GM12892 (cell line): Measurements from ENCODE around the gene VPS50.

ENCODE experiments used
- POLR2A ChIP-seq: IDR thresholded peaks from 2 replicates; pipeline ENCODE4 v1.6.1; 2011; ENCODE audit warnings: low read depth, low read length, control low read depth
- POLR2AphosphoS5 ChIP-seq: IDR thresholded peaks from 2 replicates; pipeline ENCODE4 v1.6.1; 2011; ENCODE audit warnings: low read depth, low read length, control low read depth
- TAF1 ChIP-seq: IDR thresholded peaks from 2 replicates; pipeline ENCODE4 v1.6.1; 2011; ENCODE audit warnings: low read depth, mild to moderate bottlenecking, control low read depth, low read length, borderline replicate concordance

GRCh38 chr7:93337052-93337451 is 104.9 kb downstream of the VPS50 start:
- TF ChIP-seq TAF1 (no peak), POLR2AphosphoS5 (no peak), POLR2A (no peak)
